Measurements from ENCODE around the gene C19orf81. TPM values are rescaled to one million over a fixed set of nuclear protein-coding genes. Genes with fewer than 3 reads are reported as not detected.
"Not testable (repeated sequence)": the region's sequence is repeated elsewhere in the genome, so short reads cannot be mapped to it uniquely, and the experiment has no call there.

C19orf81 gene
- total and polyA plus RNA-seq, 2 of the 8 experiments (the other 6 are each of a cell fraction or from before 2014, with no cell fraction given): 11.7 to 13.0 TPM

GRCh38 chr19:50604264-50605073, 44.8 kb upstream of the C19orf81 start:
- H3K79me2 ChIP-seq (ENCODE audit: control insufficient read depth in 1 of 2, insufficient read depth in 2 of 2, low read length in 2 of 2); H3K36me3 ChIP-seq (ENCODE audit: control insufficient read depth in 2 of 4, insufficient read depth in 4 of 4, low read length in 3 of 4); H3K18ac ChIP-seq (ENCODE audit: extremely low read depth, low read length); H3K9ac ChIP-seq (replicated peaks in 1 of 4; ENCODE audit: extremely low read depth in 1 of 4, low read depth in 3 of 4, low read length in 3 of 4); H3K56ac ChIP-seq (replicated peaks; ENCODE audit: insufficient read length, low read depth, low read length); H3K23me2 ChIP-seq (ENCODE audit: low read depth, low read length); H3K9me3 ChIP-seq (ENCODE audit: insufficient read depth in 2 of 2, low read depth in 1 of 2, low read length in 1 of 2); CTCF ChIA-PET (ENCODE audit: partially characterized antibody); H3K14ac ChIP-seq (ENCODE audit: insufficient read length); H2BK12ac ChIP-seq (ENCODE audit: low read depth, low read length); H4K8ac ChIP-seq (ENCODE audit: extremely low read depth, insufficient read depth, low read length); FAIRE-seq; H2BK120ac ChIP-seq (replicated peaks; ENCODE audit: low read depth, low read length); H3K27ac ChIP-seq (ENCODE audit: low read depth, low read length); H3K23ac ChIP-seq (ENCODE audit: insufficient read length); H3K4me2 ChIP-seq (ENCODE audit: insufficient read depth in 1 of 2, low read depth in 2 of 2, low read length in 2 of 2); H2AK5ac ChIP-seq (ENCODE audit: low read depth, low read length); H4K91ac ChIP-seq (replicated peaks; ENCODE audit: insufficient read length, low read length); H2BK15ac ChIP-seq (ENCODE audit: low read length); H2BK5ac ChIP-seq (ENCODE audit: low read depth, low read length); POLR2A ChIA-PET (ENCODE audit: partially characterized antibody); H4K20me1 ChIP-seq (replicated peaks in 1 of 2; ENCODE audit: control insufficient read depth in 1 of 2, insufficient read depth in 2 of 2, low read length in 2 of 2); H3K4me3 ChIP-seq (ENCODE audit: extremely low read depth in 1 of 4, insufficient read depth in 2 of 4, low read depth in 3 of 4, low read length in 4 of 4); H3K4ac ChIP-seq (replicated peaks; ENCODE audit: insufficient read length, low read depth, low read length); H3K4me1 ChIP-seq (replicated peaks in 1 of 4; ENCODE audit: control insufficient read depth in 3 of 4, insufficient read depth in 4 of 4, low read length in 3 of 4); H3K79me1 ChIP-seq (ENCODE audit: low read depth, low read length); DNase-seq (ENCODE audit: low read depth in 1 of 2, low spot score in 2 of 2); H4K5ac ChIP-seq (ENCODE audit: insufficient read length, low read depth, low read length); H2BK20ac ChIP-seq (ENCODE audit: low read length); H2AFZ ChIP-seq (ENCODE audit: low read length): not testable (repeated sequence)
- peaks cover 3 to 28% (median 23%) of the 10 kb centered on the region in 4 experiments for H3K27me3 ChIP-seq (replicated peaks in 1 of 4; ENCODE audit: control insufficient read depth in 3 of 4, extremely low read depth in 1 of 4, insufficient read depth in 3 of 4, low read length in 3 of 4)
- no CpG with 5 or more reads among the region's 56 CpGs for WGBS, 2 experiments (ENCODE audit: extremely low coverage in 1 of 2, insufficient coverage in 1 of 2, insufficient read length in 1 of 2, insufficient replicate concordance in 2 of 2, low coverage in 1 of 2, low lambda C conversion rate in 2 of 2, missing lambda C conversion rate in 1 of 2)
